Gastroesophageal sphincter (tissue), 4 donors: ENCODE measurements around the gene TAS1R1. TPM values are rescaled to one million over a fixed set of nuclear protein-coding genes. Genes with fewer than 3 reads are reported as not detected.
A peak's percentile ranks its signal among the peaks of the same experiment; 100 is the strongest.

Source experiments
- ATAC-seq: fragments of 150-250 bp; one replicate; pipeline ENCODE4 v1.9.1; 2016; ENCODE audit warnings: mild to moderate bottlenecking, moderate library complexity
- H3K27ac ChIP-seq, 4 donors: fragments of 200-600 bp; sonication (generic) in 3 of 4; 1 replicate in 3 of 4; 2 replicates in 1 of 4; pipeline ENCODE4 v1.5.1; 2016 to 2019
- H3K27me3 ChIP-seq: fragments of 200-600 bp; sonication (generic); one replicate; pipeline ENCODE4 v1.5.1; 2019
- H3K36me3 ChIP-seq, 2 donors: fragments of 200-600 bp; sonication (generic); one replicate each; pipeline ENCODE4 v1.5.1; 2019; ENCODE audit warnings: control low read depth in 1 of 2
- H3K4me1 ChIP-seq, 3 donors: fragments of 200-600 bp; sonication (generic); 1 replicate in 2 of 3; 2 replicates in 1 of 3; pipeline ENCODE4 v1.5.1; 2016 to 2019; ENCODE audit warnings: control low read depth in 2 of 3
- H3K4me3 ChIP-seq, 2 donors: fragments of 200-600 bp; sonication (generic); one replicate each; pipeline ENCODE4 v1.5.1; 2019; ENCODE audit warnings: mild to moderate bottlenecking in 1 of 2, moderate library complexity in 1 of 2
- H3K9me3 ChIP-seq, 3 donors: fragments of 200-600 bp; sonication (generic); one replicate each; pipeline ENCODE4 v1.5.1; 2017 to 2019; ENCODE audit warnings: control low read depth in 2 of 3
- EP300 ChIP-seq: sonication (generic); formaldehyde crosslinking; IDR thresholded peaks from one replicate; pipeline ENCODE4 v1.6.1; 2017; ENCODE audit warnings: antibody characterized with exemption, mild to moderate bottlenecking
- POLR2A ChIP-seq, 2 donors: fragments of 450-650 bp; IDR thresholded peaks; one replicate each; pipeline ENCODE4 v1.6.1; 2017; ENCODE audit warnings: antibody characterized with exemption in 2 of 2, mild to moderate bottlenecking in 2 of 2, moderate library complexity in 1 of 2
- POLR2AphosphoS5 ChIP-seq: sonication (generic); formaldehyde crosslinking; IDR thresholded peaks from one replicate; pipeline ENCODE4 v1.6.1; 2017; ENCODE audit warnings: antibody characterized with exemption
- WGBS, 2 donors: methylation state at CpG; one replicate each; pipeline ENCODE4 v1.1.5; 2018; ENCODE audit warnings: low coverage in 1 of 2; 5-methylcytosine and 5-hydroxymethylcytosine counted together
- total RNA-seq, 4 donors: library from RNA; depleted of rRNA; stranded (reverse); fragments of >200 nt; gene quantifications; one replicate each; pipeline ENCODE4 v1.1.0, GENCODE V29; 2016
- TF ChIP-seq, protein P1 (sequence below), 4 experiments: fragments of 200-600 bp in 2 of 4; fragments of 450-650 bp in 2 of 4; sonication (generic) in 1 of 4; IDR thresholded peaks; one replicate each; pipeline ENCODE4 v1.5.1; 2017 to 2019; ENCODE audit warnings: antibody characterized with exemption in 4 of 4, mild to moderate bottlenecking in 2 of 4, moderate library complexity in 2 of 4

TAS1R1 gene
- total RNA-seq, 4 donors from 2014 or later = not detected

DNA sequence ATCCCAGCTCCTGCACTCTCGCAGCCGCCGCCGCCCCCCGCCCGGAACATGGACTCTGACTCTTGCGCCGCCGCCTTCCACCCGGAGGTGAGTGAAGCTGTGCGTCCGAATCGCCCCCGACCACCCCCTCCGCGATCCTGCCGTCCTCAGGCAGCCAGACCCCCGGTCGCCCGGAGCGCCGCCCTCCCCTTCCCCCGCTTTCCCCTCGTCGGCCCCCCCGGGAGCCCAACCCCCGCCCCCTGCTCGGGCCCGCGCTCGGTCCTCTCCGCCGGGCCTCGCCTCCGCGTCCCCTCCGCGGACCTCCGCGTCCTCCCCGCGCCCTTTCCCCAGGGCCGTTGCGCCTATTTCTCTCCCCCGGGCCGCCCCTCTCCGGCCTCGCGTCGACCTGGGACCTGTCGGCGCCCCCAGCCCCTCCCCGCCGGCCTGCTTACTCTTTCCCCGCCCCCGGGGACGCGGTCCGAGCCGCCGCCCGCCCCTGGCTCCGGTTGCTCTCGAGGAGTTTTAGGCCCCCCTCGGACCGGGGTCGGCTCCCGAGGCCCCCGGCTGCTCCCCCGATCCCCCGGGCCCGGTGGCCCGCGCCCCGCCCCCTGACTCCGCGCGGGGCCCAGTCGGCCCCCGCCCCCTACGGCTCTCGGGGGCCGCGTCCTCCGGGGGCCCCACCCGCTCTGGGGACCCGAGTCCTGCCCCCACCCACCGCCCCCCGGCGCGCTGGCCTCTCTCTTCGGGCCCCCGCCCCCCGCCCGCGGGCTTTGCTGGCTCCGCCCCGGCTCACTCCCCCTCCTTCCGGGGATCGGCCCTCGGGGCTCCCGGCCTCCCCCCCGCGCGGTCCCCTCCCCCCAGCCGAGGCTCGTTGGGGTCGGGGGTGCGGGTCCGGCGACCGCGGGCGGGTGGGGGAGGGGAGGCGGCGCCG is 59.2 kb downstream of the TAS1R1 start:
- H3K4me1 ChIP-seq = peaks cover 0 to 66% (median 11%) of the 10 kb centered on the region in 3 donors
- peak overlapping the region; percentile 88 to 99 (median 97) for H3K27ac ChIP-seq
- peak overlapping the region; percentile 83 to 89 for H3K4me3 ChIP-seq
- H3K36me3 ChIP-seq = peaks cover 0 to 22% of the 10 kb centered on the region in 2 donors
- TF ChIP-seq EP300 (no peak), POLR2AphosphoS5 (no peak), POLR2A (IDR thresholded peaks at IDR 0.05) (no peak)
- TF ChIP-seq, protein P1, sequence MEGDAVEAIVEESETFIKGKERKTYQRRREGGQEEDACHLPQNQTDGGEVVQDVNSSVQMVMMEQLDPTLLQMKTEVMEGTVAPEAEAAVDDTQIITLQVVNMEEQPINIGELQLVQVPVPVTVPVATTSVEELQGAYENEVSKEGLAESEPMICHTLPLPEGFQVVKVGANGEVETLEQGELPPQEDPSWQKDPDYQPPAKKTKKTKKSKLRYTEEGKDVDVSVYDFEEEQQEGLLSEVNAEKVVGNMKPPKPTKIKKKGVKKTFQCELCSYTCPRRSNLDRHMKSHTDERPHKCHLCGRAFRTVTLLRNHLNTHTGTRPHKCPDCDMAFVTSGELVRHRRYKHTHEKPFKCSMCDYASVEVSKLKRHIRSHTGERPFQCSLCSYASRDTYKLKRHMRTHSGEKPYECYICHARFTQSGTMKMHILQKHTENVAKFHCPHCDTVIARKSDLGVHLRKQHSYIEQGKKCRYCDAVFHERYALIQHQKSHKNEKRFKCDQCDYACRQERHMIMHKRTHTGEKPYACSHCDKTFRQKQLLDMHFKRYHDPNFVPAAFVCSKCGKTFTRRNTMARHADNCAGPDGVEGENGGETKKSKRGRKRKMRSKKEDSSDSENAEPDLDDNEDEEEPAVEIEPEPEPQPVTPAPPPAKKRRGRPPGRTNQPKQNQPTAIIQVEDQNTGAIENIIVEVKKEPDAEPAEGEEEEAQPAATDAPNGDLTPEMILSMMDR (IDR thresholded peaks at IDR 0.05) = no peak
- H3K27me3 ChIP-seq = no peaks in the 10 kb centered on the region
- no peak for ATAC-seq
- 0% methylated on average over 3 to 8 of the region's 117 CpGs for WGBS, 2 donors
- H3K9me3 ChIP-seq = no peaks in the 10 kb centered on the region

- peak overlapping the region; percentile 83 to 89 for H3K4me3 ChIP-seq
- H3K9me3 ChIP-seq = no peaks in the 10 kb centered on the region
- H3K4me1 ChIP-seq = peaks cover 0 to 57% (median 11%) of the 10 kb centered on the region in 3 donors
- peaks cover 0 to 31% of the 10 kb centered on the region in 2 donors for H3K36me3 ChIP-seq
- no peak for TF ChIP-seq POLR2A (IDR thresholded peaks at IDR 0.05)
- TF ChIP-seq POLR2AphosphoS5 = no peak
- TF ChIP-seq, protein P1 (IDR thresholded peaks at IDR 0.05) = no peak
- no peak for TF ChIP-seq EP300
- no peaks in the 10 kb centered on the region for H3K27me3 ChIP-seq
- peak overlapping the region; percentile 88 to 99 (median 97) for H3K27ac ChIP-seq
- no peak for ATAC-seq
- WGBS, 2 donors = 0 to 10% methylated on average over 2 of the region's 82 CpGs
These were observed 60.0 kb downstream of the TAS1R1 start for GRCh38 chr1:6614929-6615785.

DNA sequence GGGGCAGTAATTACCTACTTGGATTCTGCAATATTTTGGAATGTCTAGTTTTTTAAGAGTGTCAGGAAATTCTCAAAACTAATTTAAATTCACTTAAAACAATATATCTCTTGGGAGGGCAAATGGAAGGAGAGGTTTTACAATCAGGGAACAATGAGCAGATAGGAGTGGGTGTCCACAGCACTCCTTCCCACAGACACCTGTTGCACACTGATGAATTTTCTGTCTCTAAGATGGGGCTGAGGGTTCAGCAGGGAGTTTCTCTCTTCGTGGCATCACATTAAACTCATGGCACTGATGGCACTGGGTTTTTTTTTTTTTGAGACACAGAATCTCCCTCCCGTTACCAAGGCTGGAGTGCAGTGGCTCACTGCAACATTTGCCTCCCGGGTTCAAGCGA is 63.9 kb downstream of the TAS1R1 start:
- no peak for TF ChIP-seq POLR2A (IDR thresholded peaks at IDR 0.05)
- TF ChIP-seq EP300 = no peak
- no peak for TF ChIP-seq POLR2AphosphoS5
- TF ChIP-seq, protein P1 (IDR thresholded peaks at IDR 0.05) = no peak
- H3K4me3 ChIP-seq = no peak overlapping the region
- no peaks in the 10 kb centered on the region for H3K9me3 ChIP-seq
- no peak for ATAC-seq
- 78 to 96% methylated on average over 2 to 4 of the region's 4 CpGs for WGBS, 2 donors
- H3K4me1 ChIP-seq = peaks cover 0 to 60% (median 11%) of the 10 kb centered on the region in 3 donors
- no peaks in the 10 kb centered on the region for H3K27me3 ChIP-seq
- H3K36me3 ChIP-seq = peaks cover 0 to 61% of the 10 kb centered on the region in 2 donors
- H3K27ac ChIP-seq = no peak overlapping the region

GRCh38 chr1:6621429-6622391 is 66.6 kb downstream of the TAS1R1 start:
- 81 to 93% methylated on average over 3 to 17 of the region's 41 CpGs for WGBS, 2 donors
- Histone ChIP-seq H3K36me3 (peaks cover 0 to 61% of the 10 kb centered on the region in 2 donors), H3K27ac (peak overlapping the region in 3 of 4 donors; percentile 91 to 95 (median 92)), H3K27me3 (no peaks in the 10 kb centered on the region), H3K4me3 (no peak overlapping the region), H3K4me1 (peaks cover 0 to 63% (median 14%) of the 10 kb centered on the region in 3 donors), H3K9me3 (no peaks in the 10 kb centered on the region)
- TF ChIP-seq EP300 (no peak), POLR2AphosphoS5 (no peak), POLR2A (IDR thresholded peaks at IDR 0.05) (no peak)
- TF ChIP-seq, protein P1 (IDR thresholded peaks at IDR 0.05) = no peak
- no peak for ATAC-seq
